H4 (cell line): ENCODE results near the gene CCDC106. TPM values are rescaled to one million over a fixed set of nuclear protein-coding genes. Genes with fewer than 3 reads are reported as not detected.

Source experiments
- DNase-seq: peaks from one replicate; pipeline ENCODE4 v3.0.0-alpha.2; 2015; ENCODE audit warnings: low spot score
- total RNA-seq: library from RNA; depleted of rRNA; stranded (reverse); fragments of >200 nt; shearing (Covaris generic); gene quantifications from 2 replicates; pipeline ENCODE4 v1.2.3, GENCODE V29; 2014; rRNA removed

Gene CCDC106
- 0.45 and 2.4 TPM in 2 replicates for total RNA-seq

DNA sequence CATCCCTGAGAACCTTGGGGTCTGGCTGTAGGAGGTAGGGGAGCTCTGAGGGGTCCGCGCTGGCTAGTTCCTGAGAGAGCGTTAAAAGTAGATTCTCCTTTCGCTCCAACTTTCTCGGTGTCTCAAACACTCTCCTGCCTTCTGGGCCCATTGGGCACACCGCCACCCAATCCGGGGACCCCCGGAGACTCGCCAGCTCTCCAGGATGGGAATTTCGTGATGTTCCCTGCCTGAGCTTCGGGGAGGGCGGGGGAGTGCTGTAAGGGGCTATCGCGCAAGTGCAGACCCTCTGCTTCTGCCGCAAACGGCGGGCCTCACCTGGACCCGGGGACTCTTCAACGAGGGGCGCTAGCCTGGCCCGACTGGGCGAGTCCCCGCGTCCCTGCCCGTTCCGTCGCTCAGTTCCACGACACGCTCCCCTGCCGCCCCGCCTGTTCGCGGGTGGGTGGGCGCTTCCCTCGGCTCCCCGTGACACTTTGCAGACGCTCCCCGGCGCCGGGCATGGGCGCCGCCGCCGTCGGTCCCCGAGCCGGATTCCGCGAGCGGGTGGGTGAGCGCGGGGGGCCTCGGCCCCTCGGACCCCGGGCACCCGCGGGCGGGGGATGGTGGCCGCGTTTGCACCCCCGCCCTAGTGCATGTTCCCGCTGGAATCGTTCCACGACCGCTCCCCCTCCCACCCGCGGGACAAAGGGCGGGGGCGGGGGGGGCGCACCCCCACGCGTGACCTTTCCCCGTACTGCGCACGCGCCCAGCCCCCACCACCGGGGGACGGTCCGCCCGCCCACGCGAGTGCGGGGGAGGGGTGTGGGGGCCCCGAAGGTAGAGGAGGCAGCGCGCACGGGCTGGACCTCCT is at the start of gene CCDC106:
CCDC106 (plus strand) TSS at position 481 of the 853 bp plus-strand sequence. CDS start 835 bp downstream, outside the sequence.
- DNase-seq = no peak

DNA sequence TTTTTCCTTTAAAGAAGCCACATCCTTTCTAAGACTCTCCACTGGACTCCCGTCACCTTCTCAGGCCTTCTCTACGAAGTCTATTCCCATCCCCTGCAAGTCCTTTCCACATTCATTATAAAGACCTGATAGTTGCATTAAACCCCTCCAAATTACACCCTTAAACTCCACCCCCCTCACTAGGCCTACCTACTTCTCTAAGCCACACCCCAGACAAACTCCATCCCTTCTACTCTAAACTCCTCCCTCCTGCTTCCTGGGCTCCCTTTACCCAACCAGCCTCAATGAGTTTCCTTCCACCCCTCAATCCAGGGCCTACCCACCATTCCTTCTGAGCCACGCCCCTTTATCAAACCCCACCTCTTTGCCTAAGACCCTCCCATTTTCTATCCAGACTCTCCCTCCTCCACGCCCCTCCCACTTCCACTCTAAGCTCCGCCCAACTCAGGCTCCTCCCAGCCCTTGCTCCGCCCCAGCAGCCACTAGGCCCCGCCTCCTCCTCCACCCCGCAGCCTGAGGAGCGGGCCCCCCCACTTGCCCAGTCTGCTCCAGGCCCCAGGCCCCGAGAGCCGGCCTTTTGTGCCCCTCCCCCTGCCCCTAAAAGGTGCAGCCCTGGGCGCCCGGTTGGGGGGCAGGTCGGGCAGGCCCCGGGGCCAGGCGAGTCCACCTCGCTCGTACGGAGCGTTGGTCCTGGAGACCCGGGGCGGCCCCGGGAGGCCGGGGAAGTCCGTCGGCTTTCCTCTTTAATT is 49.1 kb upstream of the CCDC106 start:
- peak; percentile 99 for DNase-seq

DNA sequence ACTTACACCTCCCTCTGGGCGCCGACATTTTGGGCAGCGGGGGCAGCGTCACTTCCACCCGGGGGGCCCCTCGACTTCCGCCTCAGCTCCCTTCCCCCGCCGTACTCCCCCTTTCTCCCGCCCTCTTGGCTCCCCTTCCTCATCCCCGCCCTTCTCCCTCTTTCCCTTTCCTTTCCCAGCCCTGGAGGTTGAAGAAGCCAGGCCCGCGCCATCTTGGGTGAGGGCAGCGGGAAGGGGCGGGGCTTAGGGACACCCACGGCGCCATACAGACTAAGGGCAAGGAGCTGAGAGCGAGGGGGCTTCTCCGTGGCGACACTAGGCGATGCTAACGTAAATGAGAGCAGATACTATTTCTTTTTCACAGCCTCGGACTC is 48.6 kb upstream of the CCDC106 start, which contains the start of gene FIZ1:
FIZ1 (minus strand) TSS at position 50 of the 374 bp plus-strand sequence. CDS start 1,652 bp downstream, outside the sequence.
- DNase-seq = peak; percentile 100

DNA sequence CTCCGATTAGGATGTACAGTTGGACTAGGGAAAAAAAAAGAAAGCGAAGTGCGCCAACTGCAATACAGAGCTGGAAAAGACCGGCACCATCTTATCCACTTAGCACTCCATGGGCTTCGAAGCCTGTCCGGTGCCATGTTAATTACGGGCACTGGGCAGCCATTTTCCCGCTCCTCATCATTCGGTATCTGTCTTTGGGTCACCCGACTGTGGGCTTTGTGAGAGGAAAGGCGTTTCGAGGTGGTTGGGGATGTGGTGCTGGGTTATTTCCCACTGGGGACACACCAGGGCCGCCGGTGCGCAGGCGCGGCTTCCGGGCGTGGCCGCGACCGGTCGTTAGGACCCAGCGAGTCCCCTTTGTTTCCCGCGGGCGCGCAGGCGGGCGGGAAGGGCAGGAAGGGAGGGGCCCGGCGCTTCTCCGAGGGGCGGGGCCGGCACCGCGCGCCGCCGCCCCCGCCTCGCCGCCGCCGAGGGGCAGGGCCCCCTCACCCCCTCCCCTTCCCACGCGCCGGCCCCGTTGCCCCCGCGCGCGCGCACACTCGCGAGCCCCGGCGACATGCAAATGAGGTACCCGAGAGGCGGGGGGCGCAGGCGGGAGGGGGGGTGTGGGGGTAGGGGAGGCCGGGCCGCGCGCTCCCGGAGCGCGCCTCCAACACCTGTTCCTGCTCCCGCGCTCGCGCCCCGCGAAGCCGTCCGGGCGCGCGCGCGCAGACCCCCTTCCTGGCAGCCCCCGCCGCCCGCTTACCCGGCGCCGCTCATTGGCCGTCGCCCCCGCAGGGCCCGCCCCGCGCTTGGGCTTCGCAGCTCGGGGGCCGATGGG is 48.0 kb upstream of the CCDC106 start, which contains the start of gene ZNF524:
ZNF524 (plus strand) TSS at position 447 of the 820 bp plus-strand sequence. CDS start 1,825 bp downstream, outside the sequence.
- peak; percentile 95 for DNase-seq

DNA sequence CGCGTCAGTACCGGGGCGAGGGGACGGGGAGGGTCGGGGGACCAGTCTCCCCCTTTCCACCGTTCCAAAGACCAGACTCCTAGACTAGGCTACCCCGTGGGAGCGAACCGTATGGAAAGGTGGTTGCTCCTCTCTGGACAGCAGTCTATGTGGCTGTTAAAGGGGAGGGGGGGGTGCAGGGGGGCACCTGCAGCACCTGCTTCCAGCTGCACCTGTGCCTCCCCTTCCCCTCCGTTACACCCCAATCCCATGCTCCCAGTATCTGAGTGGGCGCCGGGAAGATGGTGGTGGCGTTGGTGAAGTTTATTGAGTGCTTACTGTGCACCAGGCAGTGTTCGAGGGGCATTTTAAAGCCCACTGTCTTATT is 47.4 kb upstream of the CCDC106 start:
- DNase-seq = no peak

DNA sequence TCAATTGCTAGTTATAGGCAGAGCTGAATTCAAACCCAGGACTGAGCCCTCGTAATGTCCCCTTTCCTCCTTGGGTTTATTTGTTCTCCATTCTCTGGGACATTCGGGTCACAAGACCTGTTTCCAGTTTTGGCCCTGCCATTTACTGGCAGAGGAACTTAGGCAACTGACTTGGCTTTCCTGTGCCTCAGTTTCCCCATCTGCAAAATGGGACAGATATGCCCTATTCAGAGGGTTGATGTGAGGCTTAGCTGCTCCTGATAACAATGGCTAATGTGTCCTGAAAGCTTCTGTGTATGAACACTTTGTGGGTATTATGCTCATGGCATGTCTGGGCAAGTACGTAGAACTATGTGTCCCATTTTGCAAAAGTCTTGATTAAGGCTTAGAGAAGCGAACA is 46.9 kb upstream of the CCDC106 start:
- no peak for DNase-seq

DNA sequence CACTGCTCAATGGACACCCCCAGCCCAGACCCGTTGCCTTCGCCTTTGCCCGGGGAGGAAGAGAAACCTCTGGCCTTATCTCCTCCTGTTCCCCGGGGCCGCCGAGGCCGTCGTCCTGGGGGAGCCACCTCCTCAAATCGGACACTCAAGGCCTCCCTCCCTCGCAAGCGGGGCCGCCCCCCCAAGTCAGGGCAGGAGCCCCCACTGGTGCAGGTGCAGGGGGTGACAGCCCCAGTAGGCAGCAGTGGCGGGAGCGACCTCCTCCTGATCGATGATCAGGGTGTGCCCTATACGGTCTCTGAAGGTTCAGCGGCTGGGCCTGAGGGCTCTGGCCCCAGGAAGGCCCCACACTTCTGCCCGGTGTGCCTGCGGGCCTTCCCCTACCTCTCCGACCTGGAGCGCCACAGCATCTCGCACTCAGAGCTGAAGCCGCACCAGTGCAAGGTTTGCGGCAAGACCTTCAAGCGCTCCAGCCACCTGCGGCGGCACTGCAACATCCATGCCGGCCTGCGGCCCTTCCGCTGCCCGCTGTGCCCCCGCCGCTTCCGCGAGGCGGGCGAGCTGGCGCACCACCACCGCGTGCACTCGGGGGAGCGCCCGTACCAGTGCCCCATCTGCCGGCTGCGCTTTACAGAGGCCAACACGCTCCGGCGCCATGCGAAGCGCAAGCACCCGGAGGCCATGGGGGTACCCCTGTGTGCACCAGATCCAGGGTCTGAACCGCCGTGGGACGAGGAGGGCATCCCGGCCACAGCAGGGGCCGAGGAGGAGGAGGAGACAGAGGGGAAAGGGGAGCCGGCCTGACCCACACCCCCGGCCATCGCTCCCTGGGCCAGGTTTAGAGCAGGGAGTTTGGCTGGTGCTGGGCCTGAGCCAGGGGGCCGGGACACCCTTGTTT is 45.7 kb upstream of the CCDC106 start:
- no peak for DNase-seq

DNA sequence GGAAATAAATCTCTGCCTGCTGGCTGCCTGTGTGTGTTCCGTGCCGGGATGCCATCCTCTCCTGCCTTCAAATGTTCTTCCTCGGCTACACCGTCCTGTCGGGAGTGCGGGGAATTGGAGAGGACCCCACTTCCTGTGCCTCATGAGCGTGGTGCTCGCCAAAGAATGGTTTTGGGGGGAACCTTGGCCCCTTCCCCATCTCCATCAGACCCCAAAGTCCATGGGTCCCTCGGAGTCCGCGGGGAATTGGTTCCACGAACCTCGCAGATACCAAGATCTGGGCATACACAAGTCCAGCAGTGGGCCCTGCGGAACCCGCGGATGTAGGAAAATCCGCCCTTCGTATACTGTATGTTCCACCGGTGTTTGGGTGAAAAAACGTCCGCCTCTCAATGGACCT is 44.9 kb upstream of the CCDC106 start:
- no peak for DNase-seq

DNA sequence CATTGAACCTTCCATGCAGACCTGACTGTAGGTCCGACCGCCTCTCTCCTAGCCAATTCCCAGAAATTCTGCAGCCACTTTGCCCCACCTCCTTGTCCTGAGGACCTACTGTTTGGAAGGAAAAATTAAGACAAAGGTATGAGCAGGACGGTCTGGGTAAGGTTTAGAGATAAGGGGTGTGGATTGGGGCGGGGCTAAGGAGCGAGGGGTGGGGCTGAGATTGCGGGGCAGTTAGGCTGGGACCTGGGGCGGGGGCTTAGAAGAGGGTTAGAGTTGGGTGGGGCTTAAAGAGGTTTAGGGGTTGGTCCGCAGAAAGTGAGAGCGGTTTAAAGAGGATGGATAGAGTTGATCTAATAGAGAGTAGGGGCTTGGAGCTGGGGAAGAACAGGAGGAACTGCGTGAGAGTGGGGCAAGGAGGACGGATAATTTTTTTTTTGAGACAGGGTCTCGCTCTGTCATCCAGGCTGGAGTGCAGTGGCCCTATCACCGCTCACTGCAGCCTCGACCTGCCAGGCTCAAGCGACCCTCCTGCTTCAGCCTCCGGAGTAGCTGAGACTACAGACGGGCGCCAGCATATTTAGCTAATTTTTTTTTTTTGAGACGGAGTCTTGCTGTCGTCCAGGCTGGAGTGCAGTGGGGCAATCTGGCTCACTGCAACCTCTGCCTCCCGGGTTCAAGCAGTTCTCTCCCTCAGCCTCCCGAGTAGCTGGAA is 44.3 kb upstream of the CCDC106 start:
- DNase-seq = no peak

DNA sequence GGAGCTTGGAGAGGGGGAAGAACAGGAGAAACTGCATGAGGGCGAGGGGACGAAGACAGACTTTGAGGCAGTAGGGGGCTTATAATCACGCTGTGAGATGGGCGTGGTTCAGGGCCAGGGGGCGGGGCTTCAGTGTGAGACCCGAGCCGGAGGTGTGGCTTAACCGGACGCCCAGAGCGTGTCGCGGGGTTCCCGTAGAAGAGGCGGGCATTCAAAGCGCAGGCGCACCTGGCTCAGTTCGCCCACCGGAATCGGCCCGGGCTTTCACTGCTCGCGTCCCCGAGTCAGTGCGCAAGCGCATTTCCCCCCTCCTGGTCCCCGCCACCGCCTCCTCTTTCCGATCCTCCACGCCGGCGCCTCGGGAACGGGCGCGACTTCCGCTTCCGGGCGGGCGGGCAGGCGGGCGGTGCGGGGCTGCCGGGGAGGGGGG is 42.8 kb upstream of the CCDC106 start:
- DNase-seq = peak; percentile 100

DNA sequence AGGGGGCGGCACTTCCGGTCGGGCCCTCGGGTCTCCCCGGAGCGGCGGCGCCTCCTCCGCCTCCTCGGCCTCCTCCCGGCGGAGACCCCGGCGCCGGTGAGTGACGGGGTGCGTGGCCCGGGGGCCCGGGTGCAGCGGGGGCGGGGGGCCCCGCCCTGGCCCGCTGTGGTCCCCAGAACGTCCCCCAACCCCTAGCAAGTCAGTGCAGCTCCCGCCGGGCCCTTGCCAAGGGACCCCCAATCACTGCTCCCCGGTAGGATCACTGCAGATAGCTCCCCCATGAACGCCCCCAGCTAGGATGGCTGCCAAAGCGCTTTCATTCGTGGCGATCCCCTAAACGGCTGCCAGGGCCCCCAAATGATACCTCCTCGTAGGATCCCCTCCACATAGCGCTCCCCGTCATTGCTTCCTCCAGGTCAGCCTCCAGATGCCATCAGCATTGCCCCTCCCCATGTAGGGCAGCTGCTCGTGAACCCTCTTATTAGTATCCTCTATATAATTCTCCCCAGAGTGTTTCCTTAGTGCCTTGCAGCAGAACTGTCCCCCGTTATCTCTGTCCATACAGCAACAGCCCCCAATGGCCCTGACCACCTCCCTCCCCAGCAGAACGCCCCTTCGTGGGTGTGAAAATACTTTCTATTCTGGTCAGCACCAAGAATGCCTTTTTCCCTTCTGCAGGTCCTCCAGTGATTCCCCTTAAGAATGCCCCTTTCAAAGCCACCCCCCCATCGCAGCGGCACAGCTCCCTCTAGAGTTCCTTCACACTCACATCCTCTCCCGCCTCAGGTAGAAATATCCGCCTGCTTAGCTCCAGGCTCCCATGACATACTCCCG is 42.2 kb upstream of the CCDC106 start, which contains the start of gene ZNF865:
ZNF865 (plus strand) TSS at position 11 of the 834 bp plus-strand sequence. CDS start 7,972 bp downstream, outside the sequence.
- DNase-seq = peak; percentile 91

DNA sequence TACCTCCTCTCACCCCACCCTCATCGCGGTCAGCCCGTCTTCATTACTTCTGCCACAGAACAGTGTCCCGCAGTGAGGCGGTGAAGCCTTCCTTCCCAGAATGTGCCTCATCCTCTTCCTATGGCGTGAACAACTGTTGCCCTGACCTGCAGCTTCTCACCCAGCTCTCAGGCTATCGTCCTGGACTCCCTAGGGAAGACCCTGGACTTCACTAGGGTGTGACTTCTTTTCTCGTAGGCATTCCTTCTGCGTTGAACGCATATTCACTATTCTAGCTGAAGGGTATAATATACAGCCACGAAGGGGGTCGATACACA is 41.6 kb upstream of the CCDC106 start:
- DNase-seq = no peak

DNA sequence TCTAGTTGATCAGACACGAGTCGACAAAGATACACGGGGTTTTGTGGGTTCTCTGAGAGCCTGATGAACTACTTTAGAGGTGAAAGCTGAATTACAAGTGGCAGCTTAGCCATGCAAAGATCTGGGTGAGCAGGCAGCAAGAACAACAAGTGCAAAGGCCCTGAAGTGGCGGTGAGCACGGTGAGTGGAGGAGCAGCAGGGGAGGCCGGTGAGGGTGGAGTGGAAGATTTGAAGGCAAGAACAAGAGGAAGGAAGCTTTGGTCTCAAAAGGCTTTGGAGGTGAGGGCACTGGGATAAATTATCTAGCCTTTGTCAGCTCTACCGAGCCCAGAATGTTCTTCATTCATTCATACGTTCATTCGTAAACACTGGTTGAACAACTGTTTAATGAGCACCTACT is 41.2 kb upstream of the CCDC106 start:
- no peak for DNase-seq

DNA sequence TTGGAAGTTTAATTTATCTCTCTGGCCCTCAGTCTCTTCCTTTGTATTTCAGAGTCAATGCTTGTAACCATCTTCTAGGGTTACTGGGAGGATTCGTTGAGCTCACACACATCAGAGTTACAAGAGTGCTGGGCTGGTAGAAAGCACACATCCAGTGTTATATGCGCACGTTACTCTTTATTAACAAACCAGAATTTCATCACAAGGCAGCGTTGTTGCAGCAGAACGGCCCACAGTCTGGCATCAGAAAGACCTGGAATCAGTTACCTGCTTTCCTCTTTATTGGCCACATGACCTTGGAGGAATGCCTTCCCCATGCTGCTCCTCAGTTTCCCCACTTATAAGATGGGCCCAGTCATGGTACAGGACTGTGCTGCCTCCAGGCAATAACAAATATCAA is 38.7 kb upstream of the CCDC106 start:
- no peak for DNase-seq

DNA sequence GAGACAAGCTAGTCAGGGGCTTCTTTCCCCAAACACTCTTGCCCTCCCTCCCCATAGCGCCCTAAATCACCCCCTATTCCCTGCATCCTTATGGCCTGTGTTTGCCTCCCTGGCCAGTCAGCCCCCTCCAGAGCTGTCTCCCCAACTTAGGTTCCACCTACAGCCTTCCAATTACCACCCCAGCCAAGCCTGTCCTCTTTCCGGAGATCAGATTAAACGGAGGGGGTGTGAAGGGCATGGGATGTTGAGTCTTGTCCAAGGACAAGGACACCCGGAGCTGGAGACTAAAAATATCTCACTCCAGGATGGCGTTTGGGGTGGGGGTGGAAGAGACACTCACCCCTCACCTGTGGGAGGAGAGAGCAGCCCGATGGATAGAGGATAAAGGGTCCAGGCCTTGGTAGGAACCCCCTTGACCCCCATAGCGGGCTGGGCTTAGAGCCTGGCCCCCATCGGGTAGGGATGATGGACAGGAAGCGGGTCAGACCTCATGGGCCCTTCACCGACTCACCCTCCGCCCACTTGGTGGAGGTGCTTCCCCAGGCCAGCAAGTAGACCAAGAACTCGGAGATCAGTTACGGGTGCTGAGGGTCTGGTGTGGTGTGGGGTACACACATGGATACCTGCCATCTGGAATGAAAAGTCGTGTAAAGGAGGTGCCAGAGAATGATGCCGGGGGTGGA is 36.6 kb upstream of the CCDC106 start:
- no peak for DNase-seq

DNA sequence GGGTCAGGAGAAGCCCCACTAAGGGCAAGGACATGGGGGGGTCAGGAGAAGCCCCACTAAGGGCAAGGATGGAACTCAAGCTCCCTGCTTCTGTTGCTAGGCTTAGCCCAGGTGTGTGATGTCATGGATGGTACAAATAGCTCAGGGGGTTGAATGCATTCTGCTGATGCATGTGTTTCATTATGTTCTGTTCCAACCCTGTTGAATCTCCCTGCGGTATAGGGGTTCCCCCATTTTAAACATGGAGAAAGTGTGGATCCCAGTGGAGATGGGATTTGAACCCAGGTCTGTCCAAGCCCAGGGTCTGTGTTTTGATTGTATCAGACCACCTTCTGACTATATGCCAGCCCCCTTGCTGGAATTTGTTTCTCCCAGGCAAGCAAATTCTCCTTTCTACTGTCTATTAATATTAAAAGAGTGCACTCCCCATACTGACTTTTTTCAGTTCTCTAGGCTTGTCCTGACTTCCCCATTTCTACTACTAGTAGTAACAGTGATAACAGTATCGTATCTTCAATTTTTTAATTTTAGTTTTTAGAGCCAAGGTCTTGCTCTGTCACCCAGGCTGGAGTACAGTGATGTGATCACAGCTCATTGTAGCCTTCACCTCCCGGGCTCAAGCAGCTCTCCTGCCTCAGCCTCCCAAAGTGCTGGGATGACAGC is 35.9 kb upstream of the CCDC106 start:
- DNase-seq = no peak

DNA sequence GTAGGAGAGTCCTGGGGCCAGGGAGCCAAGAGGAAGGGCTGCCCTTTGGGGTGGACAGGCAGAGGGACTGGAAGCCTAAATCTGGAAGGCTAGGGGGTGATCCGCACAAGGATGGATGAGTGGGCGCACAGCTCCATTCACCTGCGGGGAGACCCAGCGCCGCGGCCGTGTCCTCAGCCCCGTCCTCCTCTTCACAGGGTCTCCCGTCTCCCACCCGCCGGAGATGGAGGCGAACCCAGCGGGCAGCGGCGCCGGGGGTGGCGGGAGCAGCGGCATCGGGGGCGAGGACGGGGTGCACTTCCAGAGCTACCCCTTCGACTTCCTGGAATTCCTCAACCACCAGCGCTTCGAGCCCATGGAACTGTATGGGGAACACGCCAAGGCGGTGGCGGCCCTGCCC is 34.6 kb upstream of the CCDC106 start:
- no peak for DNase-seq
